ENCODE measurements around the gene FAM124B.

The FAM124B gene

DNA sequence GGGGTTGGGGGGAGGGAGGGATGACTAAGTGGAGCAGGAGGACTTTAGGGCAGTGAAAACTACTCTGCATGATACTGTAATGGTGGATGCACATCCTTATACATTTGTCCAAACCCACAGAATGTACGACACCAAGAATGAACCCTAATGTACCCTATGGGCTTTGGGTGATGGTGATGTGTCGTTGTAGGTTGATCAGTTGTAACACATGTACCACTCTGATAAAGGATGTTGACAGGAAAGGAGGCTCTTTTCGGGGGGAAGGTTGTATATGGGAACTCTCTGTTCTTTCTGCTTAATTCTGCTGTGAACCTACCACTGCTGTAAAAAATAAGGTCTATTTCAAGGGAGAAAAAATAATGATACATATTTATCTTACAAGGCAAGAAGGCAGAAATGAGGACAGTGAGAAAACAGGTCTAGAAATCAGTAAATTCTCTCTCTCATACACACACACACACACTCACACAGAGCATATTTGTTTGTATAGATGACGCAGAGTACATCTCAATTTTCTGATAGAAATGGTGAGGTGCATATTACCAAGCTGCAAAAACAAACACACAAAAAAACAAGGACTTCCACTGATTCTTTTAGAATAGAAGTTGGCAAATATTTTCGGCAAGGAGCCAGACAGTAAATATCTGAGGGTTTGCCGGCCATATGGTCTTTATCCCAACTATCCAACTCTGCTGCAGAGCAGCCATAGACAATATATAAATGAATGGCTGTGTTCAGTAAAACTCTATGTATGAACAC, 20.2 kb downstream of the FAM124B start:
- no peak overlapping the region for H3K4me3 ChIP-seq (ENCODE audit: low read length)
- TF ChIP-seq, protein P1, sequence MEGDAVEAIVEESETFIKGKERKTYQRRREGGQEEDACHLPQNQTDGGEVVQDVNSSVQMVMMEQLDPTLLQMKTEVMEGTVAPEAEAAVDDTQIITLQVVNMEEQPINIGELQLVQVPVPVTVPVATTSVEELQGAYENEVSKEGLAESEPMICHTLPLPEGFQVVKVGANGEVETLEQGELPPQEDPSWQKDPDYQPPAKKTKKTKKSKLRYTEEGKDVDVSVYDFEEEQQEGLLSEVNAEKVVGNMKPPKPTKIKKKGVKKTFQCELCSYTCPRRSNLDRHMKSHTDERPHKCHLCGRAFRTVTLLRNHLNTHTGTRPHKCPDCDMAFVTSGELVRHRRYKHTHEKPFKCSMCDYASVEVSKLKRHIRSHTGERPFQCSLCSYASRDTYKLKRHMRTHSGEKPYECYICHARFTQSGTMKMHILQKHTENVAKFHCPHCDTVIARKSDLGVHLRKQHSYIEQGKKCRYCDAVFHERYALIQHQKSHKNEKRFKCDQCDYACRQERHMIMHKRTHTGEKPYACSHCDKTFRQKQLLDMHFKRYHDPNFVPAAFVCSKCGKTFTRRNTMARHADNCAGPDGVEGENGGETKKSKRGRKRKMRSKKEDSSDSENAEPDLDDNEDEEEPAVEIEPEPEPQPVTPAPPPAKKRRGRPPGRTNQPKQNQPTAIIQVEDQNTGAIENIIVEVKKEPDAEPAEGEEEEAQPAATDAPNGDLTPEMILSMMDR (conservative IDR thresholded peaks at IDR 0.05; ENCODE audit: low read depth, low read length): no peak
- no peak for DNase-seq (ENCODE audit: low read depth)

DNA sequence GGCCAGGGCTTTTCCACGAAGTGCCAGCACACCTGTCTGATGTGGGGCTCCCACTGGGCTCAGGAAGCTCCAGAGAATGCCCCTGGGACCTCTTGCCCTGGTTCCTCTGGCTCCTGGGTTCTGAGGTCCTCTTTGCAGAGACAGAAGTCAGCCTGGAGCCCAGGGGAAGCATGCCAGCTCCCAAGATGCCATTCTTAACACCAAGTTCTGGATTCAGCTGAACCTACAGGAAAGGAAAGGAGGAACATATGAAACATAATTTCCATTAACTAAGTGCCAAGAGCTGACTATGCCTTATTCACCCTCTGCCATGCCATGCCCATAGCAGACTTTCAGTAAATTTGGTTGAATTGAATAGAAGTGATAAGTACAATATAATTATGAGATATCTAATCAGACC, 21.9 kb downstream of the FAM124B start:
- no peak for DNase-seq (ENCODE audit: low read depth)
- H3K4me3 ChIP-seq (ENCODE audit: low read length): no peak overlapping the region
- TF ChIP-seq, protein P1 (conservative IDR thresholded peaks at IDR 0.05; ENCODE audit: low read depth, low read length): no peak

DNA sequence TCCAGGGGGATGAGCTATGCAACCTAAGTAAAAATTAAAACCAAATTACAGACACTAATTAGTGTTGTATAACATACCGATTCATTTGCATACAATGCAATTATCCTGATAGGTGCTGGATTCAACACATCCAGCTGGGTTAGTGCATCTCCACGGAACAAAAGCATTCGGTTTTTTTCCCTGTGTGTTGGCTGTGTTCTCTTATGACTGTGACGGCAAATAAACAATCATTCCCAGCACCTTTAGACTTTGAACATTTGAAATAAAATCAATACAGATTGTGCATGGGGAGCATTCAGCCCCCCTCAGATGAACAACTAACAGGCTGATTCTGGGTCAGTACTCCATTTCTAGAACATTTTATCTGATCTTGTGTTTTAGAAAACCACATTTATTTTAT, 22.7 kb downstream of the FAM124B start:
- no peak overlapping the region for H3K4me3 ChIP-seq (ENCODE audit: low read length)
- DNase-seq (ENCODE audit: low read depth): no peak
- TF ChIP-seq, protein P1 (conservative IDR thresholded peaks at IDR 0.05; ENCODE audit: low read depth, low read length): no peak

DNA sequence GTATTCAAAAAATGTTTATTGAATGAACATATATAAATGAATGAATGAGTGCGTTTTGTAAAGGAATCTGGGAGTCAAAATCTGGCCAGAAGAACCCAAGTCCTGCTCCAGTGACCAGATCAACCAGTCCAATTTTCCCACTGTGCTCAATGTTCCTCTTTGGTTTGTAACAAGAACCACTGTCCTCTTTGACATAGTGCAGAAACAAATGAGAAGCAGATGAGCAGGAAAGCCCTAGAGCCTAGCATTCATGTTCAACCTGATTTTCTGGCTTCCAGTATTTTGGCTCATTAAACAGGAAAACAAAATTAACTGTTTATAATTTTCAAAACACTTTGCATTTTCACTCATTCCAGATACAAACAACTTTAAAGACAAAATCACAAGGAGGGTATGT, 23.2 kb downstream of the FAM124B start:
- TF ChIP-seq, protein P1 (conservative IDR thresholded peaks at IDR 0.05; ENCODE audit: low read depth, low read length): no peak
- H3K4me3 ChIP-seq (ENCODE audit: low read length): no peak overlapping the region
- no peak for DNase-seq (ENCODE audit: low read depth)

GRCh38 chr2:224377751-224378700, 23.9 kb downstream of the FAM124B start:
- TF ChIP-seq, protein P1 (conservative IDR thresholded peaks at IDR 0.05; ENCODE audit: low read depth, low read length): peak; percentile 37
- DNase-seq (ENCODE audit: low read depth): no peak
- no peak overlapping the region for H3K4me3 ChIP-seq (ENCODE audit: low read length)

DNA sequence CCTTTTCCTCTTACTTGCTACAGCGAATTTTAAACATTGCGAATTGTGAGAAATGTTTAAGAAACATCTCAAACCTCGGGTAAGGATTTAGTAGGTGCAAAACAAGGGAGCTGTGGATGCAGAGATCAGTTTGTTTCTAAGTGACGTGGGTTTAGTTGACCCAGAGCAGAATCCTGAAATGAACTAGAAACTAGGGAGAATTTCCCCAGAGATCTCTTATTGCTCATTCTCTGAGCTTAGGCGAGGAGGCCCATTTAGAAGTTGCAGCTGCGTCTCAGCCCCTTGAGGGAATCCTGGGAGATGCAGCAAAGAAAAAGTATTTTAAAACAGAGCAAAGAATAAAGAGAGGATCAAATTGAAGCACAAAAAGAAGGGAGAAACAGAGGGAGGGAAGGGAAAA, 29.3 kb downstream of the FAM124B start:
- TF ChIP-seq, protein P1 (conservative IDR thresholded peaks at IDR 0.05; ENCODE audit: low read depth, low read length): no peak
- H3K4me3 ChIP-seq (ENCODE audit: low read length): no peak overlapping the region
- no peak for DNase-seq (ENCODE audit: low read depth)
